ENCODE data around the gene RPRD1A. TPM values are rescaled to one million over a fixed set of nuclear protein-coding genes. Genes with fewer than 3 reads are reported as not detected.

The RPRD1A gene
- total and polyA plus RNA-seq, 4 donors: 29.8 to 49.5 (median 37.6) TPM

GRCh38 chr18:35942133-35942532, 125.2 kb downstream of the RPRD1A start:
- ATAC-seq (ENCODE audit: low FRiP score) (no peak), DNase-seq (no peak)
- intact Hi-C loops (cut with DNase I): no loop called here
- H3K36me3 ChIP-seq (ENCODE audit: control insufficient read depth in 1 of 2, insufficient read depth in 2 of 2, low read length in 1 of 2): no peaks in the 10 kb centered on the region
- H3K4me3 ChIP-seq (ENCODE audit: low read length in 2 of 2): no peak overlapping the region
- no peaks in the 10 kb centered on the region for H3K27me3 ChIP-seq (ENCODE audit: control insufficient read depth in 1 of 2, insufficient read depth in 2 of 2, low read length in 1 of 2)
- H3K4me1 ChIP-seq (ENCODE audit: control insufficient read depth in 1 of 2, insufficient read depth in 2 of 2, low read length in 2 of 2): no peaks in the 10 kb centered on the region
- no peak overlapping the region for H3K27ac ChIP-seq (ENCODE audit: low read depth in 1 of 2, low read length in 2 of 2)
- H3K9me3 ChIP-seq (ENCODE audit: control insufficient read depth, low read length): no peaks in the 10 kb centered on the region

- ATAC-seq (ENCODE audit: low FRiP score) (no peak), DNase-seq (no peak)
- WGBS, 2 donors: 66 to 77% methylated on average over 6 of the region's 6 CpGs
- Histone ChIP-seq H3K36me3 (ENCODE audit: control insufficient read depth in 1 of 2, insufficient read depth in 2 of 2, low read length in 1 of 2) (no peaks in the 10 kb centered on the region), H3K4me1 (ENCODE audit: control insufficient read depth in 1 of 2, insufficient read depth in 2 of 2, low read length in 2 of 2) (no peaks in the 10 kb centered on the region), H3K4me3 (ENCODE audit: low read length in 2 of 2) (no peak overlapping the region), H3K9me3 (ENCODE audit: control insufficient read depth, low read length) (no peaks in the 10 kb centered on the region), H3K27me3 (ENCODE audit: control insufficient read depth in 1 of 2, insufficient read depth in 2 of 2, low read length in 1 of 2) (no peaks in the 10 kb centered on the region), H3K27ac (ENCODE audit: low read depth in 1 of 2, low read length in 2 of 2) (no peak overlapping the region)
- intact Hi-C loops (cut with DNase I): no loop called here
Observed at GRCh38 chr18:35941299-35941698, 126.1 kb downstream of the RPRD1A start.

Other genes starting within 250 kb of the RPRD1A start
- gene SLC39A6, start 61.8 kb upstream of the RPRD1A start, total RNA-seq: 10 to 100 TPM; 29.6 to 39.4 TPM
- gene SLC39A6, start 61.8 kb upstream of the RPRD1A start, polyA plus RNA-seq: 10 to 100 TPM; 21.6 to 27.2 TPM
- gene ELP2, start 62.3 kb upstream of the RPRD1A start, total RNA-seq: 10 to 100 TPM; 62.6 to 84.3 TPM
- 10 to 100 TPM; 38.1 to 99.3 TPM for gene ELP2, start 62.3 kb upstream of the RPRD1A start, polyA plus RNA-seq
- 1 to 10 TPM; 1.7 to 4.4 TPM for gene MOCOS, start 119.9 kb upstream of the RPRD1A start, total RNA-seq
- 1 to 10 TPM in 1 of 2 donors, under 1 TPM in 1; 0.90 to 3.8 TPM for gene MOCOS, start 119.9 kb upstream of the RPRD1A start, polyA plus RNA-seq
- gene FHOD3, start 230.2 kb upstream of the RPRD1A start, total RNA-seq: 10 to 100 TPM; 31.2 to 42.0 TPM
- 1 to 10 TPM; 6.2 to 9.6 TPM for gene FHOD3, start 230.2 kb upstream of the RPRD1A start, polyA plus RNA-seq

Measured in aorta (tissue), 5 donors.